ENCODE results near the gene TMEM209.

Gene TMEM209

DNA sequence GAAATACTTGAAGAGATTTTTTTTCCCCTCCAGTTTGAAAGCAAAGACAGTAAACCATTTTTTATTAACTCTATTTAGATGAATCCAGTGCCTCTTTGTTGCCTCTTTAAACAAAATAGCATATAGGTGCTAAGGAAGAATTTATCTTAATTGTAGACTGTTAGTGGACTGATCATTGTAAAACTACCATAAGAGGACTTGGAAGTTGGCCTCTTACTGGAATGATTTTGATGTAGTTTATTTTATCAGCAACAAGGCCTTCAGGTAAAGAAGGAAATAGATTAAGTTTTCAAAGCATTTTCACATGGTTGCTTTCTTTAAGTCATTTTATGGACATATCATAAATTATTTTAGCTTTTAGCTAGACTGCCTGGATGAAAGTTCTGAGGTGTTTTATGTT, 81.7 kb downstream of the TMEM209 start:
- TF ChIP-seq, protein P1, sequence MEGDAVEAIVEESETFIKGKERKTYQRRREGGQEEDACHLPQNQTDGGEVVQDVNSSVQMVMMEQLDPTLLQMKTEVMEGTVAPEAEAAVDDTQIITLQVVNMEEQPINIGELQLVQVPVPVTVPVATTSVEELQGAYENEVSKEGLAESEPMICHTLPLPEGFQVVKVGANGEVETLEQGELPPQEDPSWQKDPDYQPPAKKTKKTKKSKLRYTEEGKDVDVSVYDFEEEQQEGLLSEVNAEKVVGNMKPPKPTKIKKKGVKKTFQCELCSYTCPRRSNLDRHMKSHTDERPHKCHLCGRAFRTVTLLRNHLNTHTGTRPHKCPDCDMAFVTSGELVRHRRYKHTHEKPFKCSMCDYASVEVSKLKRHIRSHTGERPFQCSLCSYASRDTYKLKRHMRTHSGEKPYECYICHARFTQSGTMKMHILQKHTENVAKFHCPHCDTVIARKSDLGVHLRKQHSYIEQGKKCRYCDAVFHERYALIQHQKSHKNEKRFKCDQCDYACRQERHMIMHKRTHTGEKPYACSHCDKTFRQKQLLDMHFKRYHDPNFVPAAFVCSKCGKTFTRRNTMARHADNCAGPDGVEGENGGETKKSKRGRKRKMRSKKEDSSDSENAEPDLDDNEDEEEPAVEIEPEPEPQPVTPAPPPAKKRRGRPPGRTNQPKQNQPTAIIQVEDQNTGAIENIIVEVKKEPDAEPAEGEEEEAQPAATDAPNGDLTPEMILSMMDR (IDR thresholded peaks at IDR 0.05; ENCODE audit: low read depth, low read length, missing control alignments): no peak
- no peak for DNase-seq (ENCODE audit: extremely low read depth, low read depth)
- no peak overlapping the region for H3K4me3 ChIP-seq (replicated peaks; ENCODE audit: low read depth, low read length)

- TF ChIP-seq, protein P1 (IDR thresholded peaks at IDR 0.05; ENCODE audit: low read depth, low read length, missing control alignments): no peak
- no peak overlapping the region for H3K4me3 ChIP-seq (replicated peaks; ENCODE audit: low read depth, low read length)
Measured at GRCh38 chr7:130118801-130119200, 86.4 kb downstream of the TMEM209 start.

GRCh38 chr7:130118294-130118693, 86.9 kb downstream of the TMEM209 start:
- TF ChIP-seq, protein P1 (IDR thresholded peaks at IDR 0.05; ENCODE audit: low read depth, low read length, missing control alignments): no peak
- no peak for DNase-seq (ENCODE audit: extremely low read depth, low read depth)
- H3K4me3 ChIP-seq (replicated peaks; ENCODE audit: low read depth, low read length): no peak overlapping the region

More at GRCh38 chr7:130118801-130119200, 86.4 kb downstream of the TMEM209 start:
- no peak for DNase-seq (ENCODE audit: extremely low read depth, low read depth)

DNA sequence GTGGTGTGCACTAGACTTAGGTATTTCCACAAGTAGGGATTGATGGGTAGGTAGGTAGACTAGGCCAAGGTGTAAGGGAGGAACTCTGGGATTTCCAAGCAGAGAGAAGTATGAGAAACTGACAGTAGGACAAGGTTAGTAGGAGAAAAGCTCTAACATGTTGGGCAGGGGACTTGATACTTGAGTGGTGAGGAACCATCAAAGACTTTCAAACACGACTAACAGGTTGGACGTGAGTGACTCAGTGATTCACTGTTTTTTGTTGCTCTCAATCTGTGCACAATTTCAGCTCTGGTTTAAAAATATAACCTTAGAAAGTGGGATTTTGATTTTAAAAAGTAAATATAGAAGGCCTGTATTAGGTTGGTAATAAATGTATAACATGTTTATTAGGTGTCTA, 90.4 kb downstream of the TMEM209 start:
- DNase-seq (ENCODE audit: extremely low read depth, low read depth): no peak
- H3K4me3 ChIP-seq (replicated peaks; ENCODE audit: low read depth, low read length): no peak overlapping the region
- TF ChIP-seq, protein P1 (IDR thresholded peaks at IDR 0.05; ENCODE audit: low read depth, low read length, missing control alignments): no peak
